Measurements from ENCODE around the gene MYG1. TPM values are rescaled to one million over a fixed set of nuclear protein-coding genes. Genes with fewer than 3 reads are reported as not detected.

MYG1 gene
- total RNA-seq, 2 experiments from 2014 or later, result 30.9 to 33.8 TPM

GRCh38 chr12:53332744-53333143, 33.2 kb downstream of the MYG1 start:
- Mint-ChIP-seq H3K4me3 (no peak overlapping the region), H3K4me1 (ENCODE audit: low read depth) (peaks cover 4% of the 10 kb centered on the region), H3K9me3 (no peaks in the 10 kb centered on the region), H3K36me3 (ENCODE audit: low read depth) (no peaks in the 10 kb centered on the region), H3K27ac (no peak overlapping the region), H3K27me3 (peaks cover 37% of the 10 kb centered on the region)
- no peaks in the 10 kb centered on the region for H3K9me3 ChIP-seq (ENCODE audit: control insufficient read depth in 1 of 2, insufficient read depth in 1 of 2, low read length in 2 of 2)
- H3K36me3 ChIP-seq (ENCODE audit: insufficient read depth, low read length), result no peaks in the 10 kb centered on the region
- POLR2A ChIA-PET, result no interaction called here
- H3K27ac ChIP-seq (ENCODE audit: low read depth in 1 of 2, low read length in 2 of 2), result no peak overlapping the region
- H3K4me1 ChIP-seq (ENCODE audit: insufficient read depth, low read length), result peaks cover 4% of the 10 kb centered on the region
- DNase-seq (no peak), ATAC-seq (ENCODE audit: poor library complexity) (no peak)
- CTCF ChIA-PET, result interaction anchor here (0.9 kb wide), 1 partner anchor 13 kb away, joined by 3 read pairs; no protein-coding TSS in a partner anchor
- no peak overlapping the region for H3K4me3 ChIP-seq (ENCODE audit: low read length)
- intact Hi-C loops (cut with DNase I, micrococcal nuclease), result no loop called here
- no peak for TF ChIP-seq CTCF (IDR thresholded peaks at IDR 0.05)
- peaks cover 22 to 33% of the 10 kb centered on the region in 2 experiments for H3K27me3 ChIP-seq (ENCODE audit: control insufficient read depth in 1 of 2, insufficient read depth in 2 of 2, low read length in 2 of 2)

- intact Hi-C loops (cut with DNase I, micrococcal nuclease), result no loop called here
- DNase-seq (no peak), ATAC-seq (ENCODE audit: poor library complexity) (no peak)
- peaks cover 4% of the 10 kb centered on the region for H3K4me1 ChIP-seq (ENCODE audit: insufficient read depth, low read length)
- ChIA-PET CTCF (interaction anchor here (0.9 kb wide), 1 partner anchor 12 kb away, joined by 3 read pairs; no protein-coding TSS in a partner anchor), POLR2A (no interaction called here)
- Mint-ChIP-seq H3K27ac (no peak overlapping the region), H3K27me3 (peaks cover 42% of the 10 kb centered on the region), H3K9me3 (no peaks in the 10 kb centered on the region), H3K4me1 (ENCODE audit: low read depth) (peaks cover 4% of the 10 kb centered on the region), H3K4me3 (no peak overlapping the region), H3K36me3 (ENCODE audit: low read depth) (no peaks in the 10 kb centered on the region)
- H3K27me3 ChIP-seq (ENCODE audit: control insufficient read depth in 1 of 2, insufficient read depth in 2 of 2, low read length in 2 of 2), result peaks cover 25 to 38% of the 10 kb centered on the region in 2 experiments
- no peaks in the 10 kb centered on the region for H3K9me3 ChIP-seq (ENCODE audit: control insufficient read depth in 1 of 2, insufficient read depth in 1 of 2, low read length in 2 of 2)
- no peaks in the 10 kb centered on the region for H3K36me3 ChIP-seq (ENCODE audit: insufficient read depth, low read length)
- H3K4me3 ChIP-seq (ENCODE audit: low read length), result no peak overlapping the region
- no peak overlapping the region for H3K27ac ChIP-seq (ENCODE audit: low read depth in 1 of 2, low read length in 2 of 2)
- no peak for TF ChIP-seq CTCF (IDR thresholded peaks at IDR 0.05)
Measured at GRCh38 chr12:53333289-53333688, 33.8 kb downstream of the MYG1 start.

- no peak for DNase-seq
- no peaks in the 10 kb centered on the region for H3K9me3 ChIP-seq (ENCODE audit: control insufficient read depth in 1 of 2, insufficient read depth in 1 of 2, low read length in 2 of 2)
- peaks cover 45% of the 10 kb centered on the region for H3K27me3 Mint-ChIP-seq
- no peak overlapping the region for H3K4me3 Mint-ChIP-seq
- H3K9me3 Mint-ChIP-seq, result no peaks in the 10 kb centered on the region
- peaks cover 4% of the 10 kb centered on the region for H3K4me1 ChIP-seq (ENCODE audit: insufficient read depth, low read length)
- no peak overlapping the region for H3K4me3 ChIP-seq (ENCODE audit: low read length)
- ChIA-PET POLR2A (no interaction called here), CTCF (interaction anchor here (0.9 kb wide), 1 partner anchor 12 kb away, joined by 3 read pairs; no protein-coding TSS in a partner anchor)
- no peaks in the 10 kb centered on the region for H3K36me3 ChIP-seq (ENCODE audit: insufficient read depth, low read length)
- no peak for ATAC-seq (ENCODE audit: poor library complexity)
- TF ChIP-seq CTCF (IDR thresholded peaks at IDR 0.05), result no peak
- H3K27ac ChIP-seq (ENCODE audit: low read depth in 1 of 2, low read length in 2 of 2), result no peak overlapping the region
- H3K27ac Mint-ChIP-seq, result no peak overlapping the region
- no peaks in the 10 kb centered on the region for H3K36me3 Mint-ChIP-seq (ENCODE audit: low read depth)
- peaks cover 4% of the 10 kb centered on the region for H3K4me1 Mint-ChIP-seq (ENCODE audit: low read depth)
- intact Hi-C loops (cut with DNase I, micrococcal nuclease), result no loop called here
- peaks cover 30 to 44% of the 10 kb centered on the region in 2 experiments for H3K27me3 ChIP-seq (ENCODE audit: control insufficient read depth in 1 of 2, insufficient read depth in 2 of 2, low read length in 2 of 2)
Measured at GRCh38 chr12:53333845-53334244, 34.4 kb downstream of the MYG1 start.

Data from CD4-positive, alpha-beta T cell (primary cell).